ENCODE data around the gene ACTN1.
"Not testable (repeated sequence)": the region's sequence is repeated elsewhere in the genome, so short reads cannot be mapped to it uniquely, and the experiment has no call there.

Gene ACTN1

GRCh38 chr14:68979021-68979721 is at the start of gene ACTN1:
TSS of gene ACTN1 (minus strand) at chr14:68979302. CDS start at chr14:68979056, 246 bp downstream.
- DNase-seq, result peak; percentile 98

- DNase-seq, result no peak
These were observed 48.3 kb upstream of the ACTN1 start for GRCh38 chr14:69027242-69027913.

- no peak for DNase-seq
These were observed 43.9 kb upstream of the ACTN1 start for GRCh38 chr14:69023035-69023434.

DNA sequence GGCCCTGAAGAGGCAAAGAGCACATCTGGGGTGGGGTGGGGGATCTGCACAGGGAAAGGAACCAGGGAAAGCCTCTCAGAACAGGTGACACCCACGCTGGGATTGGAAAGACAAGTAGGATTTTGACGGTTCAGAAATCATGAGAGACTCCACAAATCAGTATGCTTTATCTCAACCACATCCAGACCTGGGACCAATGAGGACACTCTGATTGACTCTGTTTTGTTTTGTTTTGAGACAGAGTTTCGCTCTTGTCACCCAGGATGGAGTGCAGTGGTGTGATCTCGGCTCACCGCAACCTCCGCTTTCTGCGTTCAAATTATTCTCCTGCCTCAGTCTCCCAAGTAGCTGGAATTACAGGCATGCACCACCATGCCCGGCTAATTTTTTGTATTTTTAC is 43.0 kb upstream of the ACTN1 start:
- not testable (repeated sequence) for DNase-seq

DNA sequence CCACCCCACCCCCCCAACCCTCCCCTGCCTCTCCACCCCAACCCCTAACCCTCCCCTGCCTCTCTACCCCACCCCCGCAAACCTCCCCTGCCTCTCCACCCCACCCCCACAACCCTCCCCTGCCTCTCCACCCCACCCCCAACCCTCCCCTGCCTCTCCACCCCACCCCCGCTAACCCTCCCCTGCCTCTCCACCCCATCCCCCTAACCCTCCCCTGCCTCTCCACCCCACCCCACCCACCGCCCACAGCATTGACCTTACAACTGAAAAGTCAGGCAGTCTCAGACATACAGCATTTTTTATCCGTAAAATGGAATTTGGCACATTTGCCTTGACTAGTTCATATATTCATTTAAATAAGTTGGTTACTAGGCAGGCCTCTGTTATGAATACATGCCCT is 38.6 kb upstream of the ACTN1 start:
- DNase-seq, result no peak

GRCh38 chr14:69014829-69015259 is 35.7 kb upstream of the ACTN1 start:
- DNase-seq, result peak; percentile 61 to 84 (median 68)

DNA sequence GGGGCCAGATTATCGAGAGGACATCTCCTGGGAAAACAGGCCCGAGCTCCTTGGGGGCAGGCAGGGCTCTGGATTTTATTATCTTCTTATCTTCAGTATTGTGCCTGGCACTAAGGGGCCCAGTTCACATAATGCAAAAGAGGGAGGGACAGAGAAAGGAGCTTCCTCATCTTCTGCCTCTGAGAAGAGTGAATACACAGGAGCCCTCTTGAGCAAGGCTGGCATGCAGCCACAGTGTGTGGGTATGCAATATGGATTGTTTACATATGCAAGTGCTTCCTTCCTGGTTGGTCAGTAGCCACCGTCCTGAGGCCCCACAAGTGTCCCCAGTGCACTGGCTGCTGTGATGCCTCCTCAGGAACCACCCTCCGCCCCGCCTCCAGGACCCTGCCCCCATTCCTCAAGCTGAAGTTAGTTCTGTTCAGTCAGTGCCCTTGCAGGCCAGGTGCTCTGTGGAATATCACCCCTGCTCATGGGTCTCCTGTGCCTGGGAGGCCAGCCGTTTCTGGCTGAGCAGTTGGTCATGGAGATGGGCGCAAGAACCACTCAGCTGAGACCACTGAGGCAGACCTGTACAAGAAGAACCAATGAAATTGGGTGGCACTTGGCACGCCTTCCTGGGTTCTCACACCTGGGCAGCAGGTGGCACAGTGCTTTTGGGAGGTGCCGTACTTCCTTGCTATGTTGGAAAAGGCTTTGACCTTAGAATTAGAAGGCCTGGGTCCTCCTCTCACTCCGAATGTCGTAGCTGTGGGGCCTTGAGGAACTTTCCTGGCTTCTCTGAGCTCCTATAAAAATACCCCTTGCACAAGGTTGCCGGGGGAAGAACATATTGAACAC is 35.1 kb upstream of the ACTN1 start:
- DNase-seq, result peak; percentile 84 to 92 (median 88)

GRCh38 chr14:69012256-69012953 is 33.3 kb upstream of the ACTN1 start:
- peak; percentile 69 to 76 (median 71) for DNase-seq

DNA sequence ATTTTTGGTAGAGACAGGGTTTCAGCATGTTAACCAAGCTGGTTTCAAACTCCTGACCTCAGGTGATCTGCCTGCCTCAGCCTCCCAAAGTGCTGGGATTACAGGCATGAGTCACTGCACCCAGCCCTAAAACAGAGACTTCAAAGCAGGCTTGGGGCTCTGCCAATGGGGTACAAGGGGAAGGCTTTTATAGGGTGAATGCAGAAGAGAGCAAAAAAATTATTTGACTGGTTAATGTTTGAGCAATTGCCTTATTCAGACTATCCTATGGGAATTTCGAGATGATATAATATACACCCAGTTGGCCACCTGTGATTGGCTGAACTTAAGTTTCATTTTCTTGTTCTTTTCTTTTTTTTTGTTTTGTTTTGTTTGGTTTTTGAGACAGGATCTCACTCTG is 31.5 kb upstream of the ACTN1 start:
- peak; percentile 49 to 83 (median 59) for DNase-seq

DNA sequence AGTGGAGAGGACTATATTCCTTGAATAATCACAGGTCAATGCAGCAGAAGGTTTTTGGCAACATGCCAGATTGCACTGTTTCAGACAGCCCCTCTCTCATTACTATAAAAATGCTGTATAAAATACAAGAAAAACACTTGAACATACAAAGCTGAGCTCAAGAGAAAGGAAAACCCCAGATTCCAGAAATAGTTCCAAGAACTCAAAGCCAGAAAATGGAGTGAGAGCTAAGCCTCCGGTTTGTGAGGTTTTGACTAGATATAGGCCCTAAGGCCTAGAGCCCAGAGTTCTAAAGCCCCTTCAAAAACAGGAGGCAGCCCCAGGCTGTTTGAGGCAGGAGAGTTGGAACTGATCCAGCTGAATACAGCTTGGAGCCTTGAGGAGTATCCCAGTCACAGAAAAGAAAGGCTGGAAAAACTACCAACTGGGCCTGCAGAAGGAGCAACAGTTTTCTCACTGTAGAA is 29.4 kb upstream of the ACTN1 start:
- no peak for DNase-seq

DNA sequence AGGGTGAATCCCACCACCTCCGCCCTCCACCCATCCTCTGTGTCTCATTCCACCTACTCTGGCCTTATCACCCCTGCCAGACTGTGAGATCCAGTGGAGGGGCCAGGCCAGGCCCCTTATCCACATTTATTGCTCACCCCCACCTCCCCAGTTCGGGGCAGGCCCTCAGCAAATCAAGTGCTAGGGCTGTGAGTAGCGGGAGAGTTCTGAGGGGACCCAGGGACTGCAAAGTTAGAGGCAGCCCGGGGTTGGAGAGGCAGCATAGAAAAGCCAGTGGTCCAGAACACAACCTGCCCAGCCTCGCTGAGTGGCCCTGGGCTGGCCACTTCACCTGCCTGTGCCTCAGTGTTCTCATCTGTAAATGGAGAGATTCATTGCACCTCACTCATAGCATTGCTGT is 27.2 kb upstream of the ACTN1 start:
- no peak for DNase-seq

DNA sequence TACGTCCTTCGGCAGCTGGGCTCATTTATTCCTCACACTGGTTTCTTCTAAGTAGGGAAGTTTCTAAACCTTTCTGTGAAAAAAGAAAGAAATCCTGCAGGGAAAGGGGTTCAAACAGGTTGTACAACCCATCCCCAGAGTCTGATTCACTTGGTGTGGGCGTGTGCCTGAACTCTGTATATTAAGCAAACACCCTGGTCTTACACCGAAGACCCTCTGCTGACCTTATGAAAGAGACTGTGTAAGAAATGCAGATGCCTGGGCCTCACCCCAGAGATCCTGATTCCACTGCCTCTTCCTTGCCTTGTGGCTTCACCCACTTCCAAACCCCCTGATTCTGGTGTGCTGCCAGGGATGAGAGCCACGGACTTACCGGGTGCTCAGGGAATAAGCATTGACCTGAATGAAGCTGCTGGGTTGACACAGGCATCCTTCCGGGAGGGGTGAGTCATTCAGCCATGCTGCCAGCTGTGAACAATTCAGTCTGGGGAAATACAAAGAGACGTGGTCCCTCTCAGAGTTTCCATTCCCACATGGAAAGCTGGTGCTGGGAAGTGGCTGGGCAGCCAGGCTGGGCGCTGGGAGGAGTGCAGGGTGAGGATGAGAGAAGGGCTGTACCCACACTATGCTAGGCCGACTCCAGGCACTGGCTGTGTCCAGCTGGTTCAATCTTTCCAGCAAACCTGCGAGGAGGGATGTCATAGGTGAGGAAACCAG is 26.5 kb upstream of the ACTN1 start:
- peak; percentile 62 to 78 (median 75) for DNase-seq

- no peak for DNase-seq
These were observed 25.8 kb upstream of the ACTN1 start for GRCh38 chr14:69004731-69005431.

DNA sequence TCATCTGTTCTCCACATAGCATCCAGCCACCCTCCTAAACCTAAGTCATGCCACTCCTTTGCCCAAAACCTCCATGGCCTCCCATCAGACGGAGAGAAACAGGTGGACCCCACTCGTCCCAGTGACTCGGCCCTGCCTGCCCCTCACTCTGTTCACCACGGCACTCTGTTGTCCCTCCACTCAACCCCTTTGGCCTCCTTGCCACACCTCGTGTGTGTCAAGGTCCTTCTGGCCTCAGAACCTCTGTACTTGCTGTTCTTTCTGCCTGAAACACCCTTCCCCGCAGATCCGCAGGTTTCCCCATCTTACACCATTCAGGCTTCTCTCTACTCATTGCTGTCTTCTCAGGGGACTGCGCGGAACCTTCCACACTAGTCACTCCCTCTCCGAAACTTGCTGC is 24.5 kb upstream of the ACTN1 start:
- no peak for DNase-seq

- DNase-seq, result peak; percentile 57 to 65 (median 61)
These were observed 23.0 kb upstream of the ACTN1 start for GRCh38 chr14:69002069-69002468.

DNA sequence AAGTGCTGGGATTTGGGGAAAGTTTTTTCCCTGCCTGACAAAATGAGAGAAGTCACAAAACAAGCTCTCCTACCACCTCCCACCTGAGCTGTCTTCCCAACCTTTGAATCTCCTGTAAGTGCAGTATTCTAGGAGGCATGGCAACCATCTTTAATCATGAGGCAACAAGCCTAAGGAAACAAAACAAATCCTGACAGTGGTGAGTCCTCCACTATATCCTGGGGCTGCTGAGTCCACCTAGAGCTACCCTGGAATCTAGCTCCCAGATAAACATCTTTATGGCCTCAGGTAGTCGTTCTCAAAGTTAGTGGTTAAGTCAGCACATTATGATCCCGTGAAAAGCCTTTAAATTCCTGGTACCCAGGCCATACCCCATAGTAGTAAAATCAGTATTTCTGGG is 22.3 kb upstream of the ACTN1 start:
- DNase-seq, result no peak

DNA sequence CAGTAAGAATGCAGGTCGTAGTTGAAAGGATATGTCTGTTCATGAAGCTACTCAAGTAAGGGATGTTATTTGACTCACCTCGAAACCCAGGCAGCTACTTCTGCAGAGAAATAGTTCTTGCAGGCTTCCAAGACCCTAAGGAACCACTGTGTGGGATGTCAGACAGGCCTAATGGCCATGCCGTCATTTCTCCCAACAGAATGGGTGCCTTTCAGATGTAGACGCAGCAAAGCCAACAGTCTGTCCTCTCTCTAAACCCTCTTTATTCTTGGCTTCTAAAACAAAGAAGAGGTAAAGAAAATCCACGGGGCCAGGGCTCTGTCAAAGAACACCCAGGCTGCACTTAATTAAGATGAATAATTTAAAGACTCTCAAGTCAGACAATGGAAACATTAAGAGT is 19.0 kb upstream of the ACTN1 start:
- DNase-seq, result no peak

- no peak for DNase-seq
These were observed 16.6 kb upstream of the ACTN1 start for GRCh38 chr14:68995731-68996130.

GRCh38 chr14:68994056-68994455 is 15.0 kb upstream of the ACTN1 start:
- DNase-seq, result no peak

DNA sequence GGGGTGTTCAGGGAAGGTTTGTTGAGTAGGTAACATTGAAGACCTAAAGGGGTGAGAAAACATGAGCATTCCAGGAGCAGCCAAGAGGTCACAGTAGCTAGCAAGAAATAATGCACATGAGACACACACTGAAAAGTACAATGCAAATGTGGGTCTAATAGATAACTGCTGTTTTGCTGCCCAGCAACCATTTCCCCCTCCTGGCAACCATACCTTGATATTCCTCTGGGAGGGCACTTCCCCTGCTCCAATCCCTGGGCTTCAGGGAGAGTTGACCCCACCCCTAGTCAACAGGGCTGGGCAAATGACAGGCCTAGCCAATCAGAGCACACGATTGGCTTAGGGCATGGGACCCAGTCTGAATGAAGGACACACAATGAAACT is 8.5 kb upstream of the ACTN1 start:
- no peak for DNase-seq

- no peak for DNase-seq
These were observed 8.0 kb upstream of the ACTN1 start for GRCh38 chr14:68986926-68987652.
